ENCODE measurements around the gene LRRK1. TPM values are rescaled to one million over a fixed set of nuclear protein-coding genes. Genes with fewer than 3 reads are reported as not detected.
"Not testable (repeated sequence)": the region's sequence is repeated elsewhere in the genome, so short reads cannot be mapped to it uniquely, and the experiment has no call there.

The LRRK1 gene
- total RNA-seq, 1 donor from 2014 or later, result not detected

DNA sequence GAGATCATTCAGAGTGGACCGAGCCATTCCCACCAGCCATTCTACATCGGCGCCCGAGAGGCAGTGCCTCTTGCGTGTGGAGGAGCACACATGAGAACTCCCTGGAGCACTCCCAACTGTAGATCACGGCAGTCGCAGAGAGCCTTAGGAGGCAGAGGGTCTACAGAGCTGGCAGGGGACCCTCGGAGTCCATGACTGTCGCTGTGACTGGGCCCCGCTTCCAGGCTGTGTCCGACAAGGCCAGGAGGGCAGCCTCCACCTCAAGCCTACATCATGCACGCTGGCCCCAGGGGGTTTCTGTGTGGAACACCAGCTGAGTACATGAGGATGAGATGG is 173.7 kb downstream of the LRRK1 start:
- no peak overlapping the region for H3K4me2 ChIP-seq
- Mint-ChIP-seq H3K27ac (peak overlapping the region; percentile 78), H3K36me3 (peaks cover 2% of the 10 kb centered on the region), H3K4me1 (peaks cover 37% of the 10 kb centered on the region), H3K9me3 (peaks cover 5% of the 10 kb centered on the region), H3K27me3 (ENCODE audit: insufficient read depth, low read depth) (peaks cover 16% of the 10 kb centered on the region), H3K4me3 (no peak overlapping the region)
- no peak overlapping the region for H2AFZ ChIP-seq (replicated peaks)
- no peak overlapping the region for H3K4me3 ChIP-seq
- no peak overlapping the region for H3K27ac ChIP-seq
- no peaks in the 10 kb centered on the region for H3K27me3 ChIP-seq
- H3K9me3 ChIP-seq (ENCODE audit: low read depth), result no peaks in the 10 kb centered on the region
- H3K9ac ChIP-seq, result no peak overlapping the region
- no peaks in the 10 kb centered on the region for H3F3A ChIP-seq (ENCODE audit: low read depth)
- H4K20me1 ChIP-seq (ENCODE audit: low read depth), result no peaks in the 10 kb centered on the region
- no peaks in the 10 kb centered on the region for H3K36me3 ChIP-seq
- no peak for DNase-seq (ENCODE audit: low spot score)
- H3K79me2 ChIP-seq (ENCODE audit: low read depth), result no peaks in the 10 kb centered on the region
- no peak for TF ChIP-seq EZH2phosphoT487 (IDR thresholded peaks at IDR 0.05)
- no peak for TF ChIP-seq EZH2 (IDR thresholded peaks at IDR 0.05)
- TF ChIP-seq, protein P1, sequence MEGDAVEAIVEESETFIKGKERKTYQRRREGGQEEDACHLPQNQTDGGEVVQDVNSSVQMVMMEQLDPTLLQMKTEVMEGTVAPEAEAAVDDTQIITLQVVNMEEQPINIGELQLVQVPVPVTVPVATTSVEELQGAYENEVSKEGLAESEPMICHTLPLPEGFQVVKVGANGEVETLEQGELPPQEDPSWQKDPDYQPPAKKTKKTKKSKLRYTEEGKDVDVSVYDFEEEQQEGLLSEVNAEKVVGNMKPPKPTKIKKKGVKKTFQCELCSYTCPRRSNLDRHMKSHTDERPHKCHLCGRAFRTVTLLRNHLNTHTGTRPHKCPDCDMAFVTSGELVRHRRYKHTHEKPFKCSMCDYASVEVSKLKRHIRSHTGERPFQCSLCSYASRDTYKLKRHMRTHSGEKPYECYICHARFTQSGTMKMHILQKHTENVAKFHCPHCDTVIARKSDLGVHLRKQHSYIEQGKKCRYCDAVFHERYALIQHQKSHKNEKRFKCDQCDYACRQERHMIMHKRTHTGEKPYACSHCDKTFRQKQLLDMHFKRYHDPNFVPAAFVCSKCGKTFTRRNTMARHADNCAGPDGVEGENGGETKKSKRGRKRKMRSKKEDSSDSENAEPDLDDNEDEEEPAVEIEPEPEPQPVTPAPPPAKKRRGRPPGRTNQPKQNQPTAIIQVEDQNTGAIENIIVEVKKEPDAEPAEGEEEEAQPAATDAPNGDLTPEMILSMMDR (IDR thresholded peaks at IDR 0.05), result no peak
- H3K4me1 ChIP-seq, result no peaks in the 10 kb centered on the region

DNA sequence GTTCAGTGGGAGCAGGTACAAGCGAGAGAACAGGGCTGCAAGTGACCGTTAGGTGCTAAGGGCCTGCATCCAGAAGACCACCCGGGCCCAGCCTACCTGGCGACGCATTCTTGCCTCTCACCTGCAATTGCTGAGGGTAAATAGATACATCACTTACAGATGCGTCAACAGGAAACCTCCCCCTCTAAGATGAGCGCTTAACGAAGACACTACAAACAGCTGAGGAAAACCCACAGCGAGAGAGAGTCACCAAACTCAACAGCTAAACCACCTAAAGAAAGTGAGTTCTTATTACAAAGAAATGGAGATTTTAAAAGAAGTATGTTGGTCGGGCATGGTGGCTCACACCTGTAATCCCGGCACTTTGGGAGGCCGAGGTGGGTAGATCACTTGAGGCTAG is 174.8 kb downstream of the LRRK1 start:
- Histone ChIP-seq H3K9me3 (ENCODE audit: low read depth) (no peaks in the 10 kb centered on the region), H3K9ac (no peak overlapping the region), H3K27me3 (no peaks in the 10 kb centered on the region), H3K4me3 (no peak overlapping the region), H3K4me2 (no peak overlapping the region), H3K79me2 (ENCODE audit: low read depth) (no peaks in the 10 kb centered on the region), H3K4me1 (no peaks in the 10 kb centered on the region), H3K36me3 (no peaks in the 10 kb centered on the region), H2AFZ (replicated peaks) (no peak overlapping the region), H4K20me1 (ENCODE audit: low read depth) (no peaks in the 10 kb centered on the region), H3K27ac (no peak overlapping the region), H3F3A (ENCODE audit: low read depth) (no peaks in the 10 kb centered on the region)
- Mint-ChIP-seq H3K9me3 (peaks cover 5% of the 10 kb centered on the region), H3K36me3 (peaks cover 2% of the 10 kb centered on the region), H3K4me3 (no peak overlapping the region), H3K27me3 (ENCODE audit: insufficient read depth, low read depth) (peaks cover 16% of the 10 kb centered on the region), H3K4me1 (peaks cover 37% of the 10 kb centered on the region), H3K27ac (no peak overlapping the region)
- no peak for DNase-seq (ENCODE audit: low spot score)
- TF ChIP-seq, protein P1 (IDR thresholded peaks at IDR 0.05), result no peak
- no peak for TF ChIP-seq EZH2 (IDR thresholded peaks at IDR 0.05)
- no peak for TF ChIP-seq EZH2phosphoT487 (IDR thresholded peaks at IDR 0.05)

DNA sequence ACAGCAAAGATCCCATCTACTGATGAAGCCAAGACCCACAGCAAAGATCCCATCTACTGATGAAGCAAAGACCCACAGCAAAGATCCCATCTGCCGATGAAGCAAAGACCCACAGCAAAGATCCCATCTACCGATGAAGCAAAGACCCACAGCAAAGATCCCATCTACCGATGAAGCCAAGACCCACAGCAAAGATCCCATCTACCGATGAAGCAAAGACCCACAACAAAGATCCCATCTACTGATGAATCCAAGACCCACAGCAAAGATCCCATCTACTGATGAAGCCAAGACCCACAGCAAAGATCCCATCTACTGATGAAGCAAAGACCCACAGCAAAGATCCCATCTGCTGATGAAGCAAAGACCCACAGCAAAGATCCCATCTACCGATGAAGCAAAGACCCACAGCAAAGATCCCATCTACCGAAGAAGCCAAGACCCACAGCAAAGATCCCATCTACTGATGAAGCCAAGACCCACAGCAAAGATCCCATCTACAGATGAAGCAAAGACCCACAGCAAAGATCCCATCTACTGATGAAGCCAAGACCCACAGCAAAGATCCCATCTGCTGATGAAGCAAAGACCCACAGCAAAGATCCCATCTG is 176.7 kb downstream of the LRRK1 start:
- H3K9me3 Mint-ChIP-seq; H3K79me2 ChIP-seq (ENCODE audit: low read depth); H3K9me3 ChIP-seq (ENCODE audit: low read depth); H3K4me3 Mint-ChIP-seq; H3K27ac ChIP-seq; H3K27ac Mint-ChIP-seq; H3K4me1 ChIP-seq; H3K36me3 Mint-ChIP-seq; H2AFZ ChIP-seq (replicated peaks); H4K20me1 ChIP-seq (ENCODE audit: low read depth); H3F3A ChIP-seq (ENCODE audit: low read depth); H3K4me3 ChIP-seq; H3K27me3 ChIP-seq; H3K4me2 ChIP-seq; H3K36me3 ChIP-seq; H3K9ac ChIP-seq; DNase-seq (ENCODE audit: low spot score): not testable (repeated sequence)
- Mint-ChIP-seq H3K27me3 (ENCODE audit: insufficient read depth, low read depth) (peaks cover 11% of the 10 kb centered on the region), H3K4me1 (peaks cover 19% of the 10 kb centered on the region)

DNA sequence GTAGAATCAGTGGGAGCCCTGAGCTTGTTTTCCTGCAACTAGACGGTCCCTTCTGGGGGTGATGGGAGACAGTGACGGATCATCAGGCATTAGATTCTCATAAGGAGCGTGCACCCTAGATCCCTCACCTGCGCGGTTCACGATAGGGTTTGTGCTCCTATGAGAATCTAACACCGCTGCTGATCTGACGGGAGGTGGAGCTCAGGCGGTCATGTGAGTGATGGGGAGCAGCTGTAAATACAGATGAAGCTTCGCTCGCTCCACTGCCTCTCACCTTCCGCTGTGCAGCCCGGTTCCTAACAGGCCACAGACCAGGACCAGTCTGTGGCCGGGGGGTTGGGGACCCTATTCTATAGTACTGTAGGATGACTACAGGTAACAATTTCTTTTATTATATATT is 178.0 kb downstream of the LRRK1 start:
- Histone ChIP-seq H2AFZ (replicated peaks) (no peak overlapping the region), H3F3A (ENCODE audit: low read depth) (no peaks in the 10 kb centered on the region), H3K27me3 (no peaks in the 10 kb centered on the region), H3K36me3 (no peaks in the 10 kb centered on the region), H3K9ac (no peak overlapping the region), H3K27ac (no peak overlapping the region), H3K4me3 (no peak overlapping the region), H3K4me1 (no peaks in the 10 kb centered on the region), H4K20me1 (ENCODE audit: low read depth) (no peaks in the 10 kb centered on the region), H3K9me3 (ENCODE audit: low read depth) (no peaks in the 10 kb centered on the region), H3K79me2 (ENCODE audit: low read depth) (no peaks in the 10 kb centered on the region), H3K4me2 (no peak overlapping the region)
- peaks cover 11% of the 10 kb centered on the region for H3K27me3 Mint-ChIP-seq (ENCODE audit: insufficient read depth, low read depth)
- H3K4me1 Mint-ChIP-seq, result peaks cover 7% of the 10 kb centered on the region
- no peak for DNase-seq (ENCODE audit: low spot score)
- H3K27ac Mint-ChIP-seq, result no peak overlapping the region
- TF ChIP-seq EZH2phosphoT487 (IDR thresholded peaks at IDR 0.05) (no peak), EZH2 (IDR thresholded peaks at IDR 0.05) (no peak)
- H3K36me3 Mint-ChIP-seq, result peaks cover 2% of the 10 kb centered on the region
- H3K9me3 Mint-ChIP-seq, result peaks cover 9% of the 10 kb centered on the region
- no peak overlapping the region for H3K4me3 Mint-ChIP-seq

Data from neural progenitor cell (in vitro differentiated cells).